Measurements from ENCODE around the gene GTF3A. TPM values are rescaled to one million over a fixed set of nuclear protein-coding genes. Genes with fewer than 3 reads are reported as not detected.
A peak's percentile ranks its signal among the peaks of the same experiment; 100 is the strongest.

GTF3A gene
- total and polyA plus RNA-seq, 9 of the 15 experiments (the other 6 are each of a cell fraction or from before 2014, with no cell fraction given) = 47.5 to 303 (median 174) TPM

GRCh38 chr13:27406178-27406939, 18.1 kb upstream of the GTF3A start (continued):
- TF ChIP-seq SP1 (CRISPR knock-in tag; IDR thresholded peaks at IDR 0.05) (no peak), THAP12 (CRISPR knock-in tag; IDR thresholded peaks at IDR 0.05) (no peak), REST (IDR thresholded peaks at IDR 0.05; ENCODE audit: borderline replicate concordance) (peak; percentile 36; the same call in 1 of the 2 replicates), REST (CRISPR knock-in tag; IDR thresholded peaks at IDR 0.05; ENCODE audit: low read depth) (no peak), ILF3 (IDR thresholded peaks at IDR 0.05; ENCODE audit: borderline replicate concordance) (no peak), TAF7 (tag; IDR thresholded peaks at IDR 0.05) (no peak), HDAC6 (IDR thresholded peaks at IDR 0.05; ENCODE audit: low read depth, low read length) (no peak), WHSC1 (IDR thresholded peaks at IDR 0.05; ENCODE audit: low read length) (no peak), NONO (IDR thresholded peaks at IDR 0.05; ENCODE audit: low read depth in 2 of 2, low read length in 1 of 2) (no peak), KLF13 (tag; IDR thresholded peaks at IDR 0.05; ENCODE audit: borderline replicate concordance, low read depth) (no peak), ZNF143 (CRISPR knock-in tag; IDR thresholded peaks at IDR 0.05) (no peak), MTF1 (CRISPR knock-in tag; IDR thresholded peaks at IDR 0.05; ENCODE audit: borderline replicate concordance) (no peak), RAD21 (CRISPR knock-in tag; conservative IDR thresholded peaks at IDR 0.05 in 1 of 2, IDR thresholded peaks at IDR 0.05 in 1 of 2) (peak; percentile 41 to 59), ATF1 (CRISPR knock-in tag; IDR thresholded peaks at IDR 0.05) (no peak), ATF1 (tag; IDR thresholded peaks at IDR 0.05) (no peak), MAFG (tag; conservative IDR thresholded peaks at IDR 0.05) (no peak)
- TF ChIP-seq, protein P1, sequence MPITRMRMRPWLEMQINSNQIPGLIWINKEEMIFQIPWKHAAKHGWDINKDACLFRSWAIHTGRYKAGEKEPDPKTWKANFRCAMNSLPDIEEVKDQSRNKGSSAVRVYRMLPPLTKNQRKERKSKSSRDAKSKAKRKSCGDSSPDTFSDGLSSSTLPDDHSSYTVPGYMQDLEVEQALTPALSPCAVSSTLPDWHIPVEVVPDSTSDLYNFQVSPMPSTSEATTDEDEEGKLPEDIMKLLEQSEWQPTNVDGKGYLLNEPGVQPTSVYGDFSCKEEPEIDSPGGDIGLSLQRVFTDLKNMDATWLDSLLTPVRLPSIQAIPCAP (CRISPR knock-in tag; IDR thresholded peaks at IDR 0.05; ENCODE audit: borderline replicate concordance) = no peak

Data from K562 (cell line).